Stimulated activated CD4-positive, alpha-beta T cell treated with anti-CD3 and anti-CD28 coated beads, Interleukin-4, amount 100 ng/mL, for 48 hours (primary cell): ENCODE data around the gene SEMA3A.
"Not testable (repeated sequence)": the region's sequence is repeated elsewhere in the genome, so short reads cannot be mapped to it uniquely, and the experiment has no call there.

Experiments used
- DNase-seq, 2 donors: peaks; one replicate each; pipeline ENCODE4 v3.0.0-alpha.2; 2020; ENCODE audit warnings: low read depth in 2 of 2

The SEMA3A gene

DNA sequence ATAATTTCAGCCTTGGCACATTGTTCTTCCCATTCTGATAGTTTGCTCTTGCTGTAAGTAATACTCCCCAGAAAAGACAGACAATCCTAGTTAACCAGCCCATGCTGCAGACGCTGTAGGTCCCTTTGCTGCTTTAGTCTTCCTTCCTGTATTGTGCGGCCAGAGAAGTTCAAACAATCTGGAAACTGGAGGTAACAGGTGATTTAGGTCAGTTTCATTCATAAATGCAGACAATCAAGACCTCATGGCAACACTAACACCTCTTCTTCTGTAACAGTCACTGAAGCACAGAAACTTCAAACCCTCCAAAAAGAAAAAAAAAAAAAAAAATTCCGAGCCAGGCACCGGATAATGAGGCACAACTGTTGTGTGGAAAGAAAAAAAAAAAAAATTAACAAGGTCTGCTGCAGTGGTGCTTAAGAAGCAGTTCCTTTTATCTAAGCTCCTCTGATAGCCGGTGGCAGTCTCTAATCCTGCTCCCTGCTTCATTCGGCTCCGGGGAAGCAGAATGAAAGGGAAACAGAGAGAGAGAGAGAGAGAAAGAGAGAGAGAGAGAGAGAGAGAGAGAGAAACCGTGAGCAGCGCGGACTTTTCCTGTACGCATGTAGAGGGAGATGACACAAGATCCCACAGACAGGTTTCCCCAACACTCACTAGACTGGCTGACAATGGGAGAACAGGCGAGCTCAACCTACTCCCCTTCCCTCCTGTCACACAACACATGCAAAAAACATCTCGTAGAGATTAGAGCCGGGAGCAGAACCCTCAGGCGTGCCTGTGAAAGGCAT is at the start of gene SEMA3A:
SEMA3A (minus strand) TSS at position 306 of the 788 bp plus-strand sequence; CDS start at position 103, 203 bp downstream.
- DNase-seq = no peak

GRCh38 chr7:84243037-84243436 is 48.4 kb upstream of the SEMA3A start:
- not testable (repeated sequence) for DNase-seq

GRCh38 chr7:84238596-84238995 is 44.0 kb upstream of the SEMA3A start:
- no peak for DNase-seq

DNA sequence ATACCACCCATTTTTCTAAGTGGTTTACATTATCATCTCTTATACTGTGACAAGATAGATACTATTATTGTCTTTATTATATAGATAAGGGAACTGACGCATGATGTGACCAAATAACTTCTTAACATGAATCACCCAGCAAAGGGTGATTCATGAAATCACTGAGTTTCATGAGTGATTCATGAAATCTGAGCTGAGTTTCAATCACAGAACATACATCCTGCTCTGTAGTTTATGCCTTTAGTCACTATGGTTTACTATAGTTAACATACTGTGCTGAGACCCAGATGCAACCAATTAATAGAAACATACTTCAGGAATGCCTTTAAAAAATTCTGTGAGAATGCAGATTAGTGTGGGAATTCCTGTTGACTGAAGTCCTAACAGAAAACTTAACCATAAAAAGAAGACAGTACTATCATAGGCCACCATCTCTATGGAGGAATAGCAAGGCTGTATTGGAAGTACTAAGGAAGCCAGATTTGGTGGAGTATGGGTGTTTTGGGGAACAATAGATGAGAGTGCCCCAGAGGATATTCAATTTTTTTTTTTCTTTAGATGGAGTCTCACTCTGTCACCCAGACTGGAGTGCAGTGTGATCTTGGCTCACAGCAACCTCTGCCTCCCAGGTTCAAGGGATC is 43.1 kb upstream of the SEMA3A start:
- no peak for DNase-seq

DNA sequence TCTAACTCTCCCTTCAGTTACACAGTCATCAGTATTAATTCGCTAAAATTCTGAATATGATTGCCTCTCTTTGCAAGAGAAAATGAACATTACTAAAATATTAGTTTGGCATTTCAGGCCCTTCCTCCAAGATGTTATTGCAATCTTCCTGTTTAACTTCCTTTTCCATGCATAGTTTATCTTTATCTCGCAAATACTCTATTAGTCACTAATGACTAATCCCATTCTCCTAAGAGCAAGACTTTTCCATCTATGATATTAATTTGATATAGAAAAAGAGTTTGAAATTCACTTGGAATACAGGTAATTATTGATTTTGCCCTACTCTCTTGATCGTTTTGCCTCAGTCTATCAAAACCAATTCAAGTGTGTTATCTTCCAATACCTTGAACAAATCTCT is 41.8 kb upstream of the SEMA3A start:
- no peak for DNase-seq

GRCh38 chr7:84232646-84233045 is 38.1 kb upstream of the SEMA3A start:
- DNase-seq = no peak

DNA sequence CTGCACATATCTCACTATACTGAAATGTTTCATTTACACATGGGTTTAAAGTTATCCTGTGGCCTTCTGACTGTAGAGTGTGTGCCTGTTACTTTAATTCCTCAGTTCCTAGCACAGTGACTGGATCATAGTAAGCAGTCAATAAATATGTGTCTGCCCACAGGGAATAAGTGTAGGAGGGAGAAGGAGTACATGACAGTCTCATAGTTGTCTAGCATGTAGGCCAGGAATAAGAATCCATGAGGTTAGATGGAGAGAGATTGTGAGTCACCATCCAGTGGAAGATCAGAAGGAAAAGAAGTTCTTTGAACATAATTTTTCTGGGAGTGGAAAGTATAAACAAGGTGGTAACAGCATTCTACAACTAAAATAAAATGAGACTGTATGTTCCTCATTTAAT is 36.6 kb upstream of the SEMA3A start:
- DNase-seq = no peak

GRCh38 chr7:84230491-84230890 is 35.9 kb upstream of the SEMA3A start:
- DNase-seq = no peak

DNA sequence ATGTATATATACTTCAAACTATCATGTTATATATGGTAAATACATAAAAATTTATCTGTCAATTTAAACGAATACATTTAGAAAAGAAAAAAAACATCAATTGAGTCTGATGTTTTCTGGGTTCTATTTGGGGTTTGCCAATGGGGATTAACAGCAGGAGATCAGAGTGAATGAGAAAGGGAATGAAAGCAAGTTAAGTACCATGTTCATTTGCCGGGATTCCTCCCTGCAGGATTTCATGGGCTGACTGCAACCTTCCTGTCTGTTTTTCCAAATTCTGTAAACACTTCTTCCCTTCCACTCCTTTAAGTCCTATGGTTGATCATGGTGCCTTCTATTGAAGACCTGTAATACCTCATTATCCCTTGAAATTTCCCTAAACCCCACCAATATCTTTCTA is 33.9 kb upstream of the SEMA3A start:
- DNase-seq = no peak

GRCh38 chr7:84226759-84227158 is 32.2 kb upstream of the SEMA3A start:
- no peak for DNase-seq

DNA sequence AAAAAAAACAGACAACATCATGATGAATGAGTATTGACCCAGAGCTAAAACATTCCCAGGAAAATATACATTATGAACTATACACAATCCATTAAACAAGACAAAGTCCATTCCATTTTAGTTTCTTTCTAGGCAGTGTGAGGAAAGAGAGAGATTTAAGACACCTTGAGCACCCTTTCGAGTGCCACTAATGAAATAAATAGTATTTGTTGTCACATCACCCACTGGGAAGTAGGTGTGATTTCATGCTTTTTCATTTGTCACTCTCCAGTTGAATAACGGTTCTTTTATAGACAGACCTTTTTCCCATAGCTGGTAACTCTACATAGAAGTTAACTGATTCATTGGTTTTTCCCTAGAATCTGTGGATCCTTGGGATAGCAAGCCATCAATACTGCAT is 29.9 kb upstream of the SEMA3A start:
- no peak for DNase-seq

- no peak for DNase-seq
These were observed 24.7 kb upstream of the SEMA3A start for GRCh38 chr7:84219310-84219709.

GRCh38 chr7:84218681-84219080 is 24.1 kb upstream of the SEMA3A start:
- DNase-seq = no peak

DNA sequence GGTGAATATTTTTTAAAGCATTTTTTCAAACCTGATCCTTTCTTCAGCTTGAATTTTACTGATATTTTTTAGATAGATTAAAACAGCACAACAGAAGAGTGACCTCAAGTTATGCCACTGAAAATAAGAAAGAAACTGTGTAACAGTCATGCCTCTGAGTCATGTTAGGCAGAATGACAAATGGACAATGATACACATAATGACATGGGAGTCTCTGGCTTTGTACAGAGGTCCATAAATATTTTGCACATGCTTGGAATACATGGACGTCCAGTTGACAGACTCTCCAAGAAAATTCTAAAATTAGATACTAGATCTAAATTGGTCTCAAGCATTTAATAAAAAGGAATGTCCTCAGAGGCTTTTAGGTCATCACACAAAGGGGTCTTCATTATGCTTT is 21.9 kb upstream of the SEMA3A start:
- no peak for DNase-seq

DNA sequence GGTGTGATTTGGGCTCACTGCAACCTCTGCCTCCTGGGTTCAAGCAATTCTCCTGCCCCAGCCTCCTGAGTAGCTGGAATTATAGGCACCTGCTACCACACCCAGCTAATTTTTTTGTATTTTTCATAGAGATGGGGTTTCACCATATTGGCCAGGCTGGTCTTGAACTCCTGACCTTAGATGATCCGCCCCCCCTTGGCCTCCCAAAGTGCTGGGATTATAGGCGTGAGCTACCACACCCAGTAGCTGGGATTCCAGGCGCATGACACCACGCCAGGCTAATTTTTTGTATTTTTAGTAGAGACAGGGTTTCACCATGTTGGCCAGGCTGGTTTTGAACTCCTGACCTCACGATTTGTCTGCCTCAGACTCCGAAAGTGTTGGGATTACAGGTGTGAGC is 20.2 kb upstream of the SEMA3A start:
- DNase-seq = not testable (repeated sequence)

DNA sequence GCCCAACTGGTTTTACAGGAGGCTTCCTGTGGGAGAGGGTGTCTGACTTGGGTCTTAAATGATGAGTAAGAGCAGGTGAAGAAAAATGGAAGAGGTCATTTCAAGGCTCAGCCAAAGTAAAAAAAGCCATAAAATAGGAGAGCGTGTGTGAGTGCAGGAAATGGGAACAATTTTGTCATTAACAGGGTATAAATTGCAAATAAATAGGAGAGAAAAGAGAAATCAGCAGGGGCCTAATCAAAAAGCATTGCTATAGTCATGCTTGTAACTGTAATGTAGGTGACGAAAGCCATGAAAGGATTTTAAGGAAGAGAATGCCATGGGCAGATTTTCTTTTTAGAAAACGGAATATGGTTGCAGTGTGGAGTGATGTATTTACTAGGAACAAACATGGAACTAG is 15.7 kb upstream of the SEMA3A start:
- no peak for DNase-seq

DNA sequence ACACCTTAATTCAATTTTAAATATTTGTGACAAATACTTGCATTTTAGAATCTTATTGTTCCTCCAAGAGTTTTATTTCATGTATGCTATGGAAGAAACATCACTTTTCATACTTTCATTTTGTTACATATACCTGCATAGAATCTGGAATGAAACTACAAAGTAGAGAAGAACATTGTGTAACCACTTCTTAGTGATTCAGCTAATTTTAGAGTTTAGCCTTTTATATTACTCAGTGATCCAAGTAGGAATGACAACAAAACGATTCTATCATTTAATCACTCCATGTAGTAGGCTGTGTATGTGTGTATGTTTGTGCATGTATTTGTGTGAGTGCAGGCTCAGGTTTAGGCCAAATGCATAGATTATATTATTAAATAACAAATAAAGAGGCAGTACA is 14.4 kb upstream of the SEMA3A start:
- no peak for DNase-seq

GRCh38 chr7:84207615-84208014 is 13.0 kb upstream of the SEMA3A start:
- no peak for DNase-seq

DNA sequence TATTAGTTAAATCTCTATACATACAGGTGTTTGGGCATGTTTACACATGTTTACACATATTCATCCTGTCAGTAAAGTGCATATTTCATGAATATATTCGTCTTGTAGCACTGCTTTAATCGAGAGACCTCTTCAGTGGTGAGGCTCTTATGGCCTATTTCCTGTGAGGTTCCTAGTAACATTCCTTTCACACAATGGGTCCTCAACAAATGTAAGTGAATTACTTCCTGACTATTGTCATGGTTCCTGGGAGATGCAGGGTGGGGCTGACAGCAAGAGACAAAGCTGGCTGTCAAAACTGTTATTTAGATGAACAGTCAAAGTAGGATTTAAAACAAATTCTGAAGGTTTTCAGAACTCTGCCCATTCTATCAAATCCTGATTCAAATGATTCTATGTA is 12.4 kb upstream of the SEMA3A start:
- no peak for DNase-seq

- no peak for DNase-seq
These were observed 10.1 kb upstream of the SEMA3A start for GRCh38 chr7:84204655-84205054.

- DNase-seq = no peak
These were observed 8.3 kb upstream of the SEMA3A start for GRCh38 chr7:84202855-84203254.

GRCh38 chr7:84200859-84201258 is 6.3 kb upstream of the SEMA3A start:
- no peak for DNase-seq

DNA sequence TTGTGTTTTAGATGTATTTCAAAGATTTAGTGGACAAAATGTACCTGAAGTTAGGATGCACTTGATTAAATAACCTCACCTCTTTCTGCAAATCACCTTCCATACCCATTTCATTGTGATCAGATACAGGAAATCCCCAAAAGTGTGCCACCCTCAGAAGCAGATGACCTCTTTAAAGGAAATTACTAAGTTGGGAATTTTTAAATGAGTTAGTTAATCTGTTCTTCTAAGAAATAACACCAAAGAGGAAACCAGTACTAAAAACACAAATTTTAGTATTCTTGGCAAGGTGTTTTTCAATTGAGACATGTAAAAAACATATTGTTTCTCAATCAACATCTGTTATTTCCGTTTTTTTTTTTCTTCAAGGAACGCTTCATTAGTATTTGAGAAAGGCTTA is 4.6 kb upstream of the SEMA3A start:
- no peak for DNase-seq

GRCh38 chr7:84196084-84196503 is 1.5 kb upstream of the SEMA3A start:
- no peak for DNase-seq
